ENCODE measurements around the gene ABHD15. TPM values are rescaled to one million over a fixed set of nuclear protein-coding genes. Genes with fewer than 3 reads are reported as not detected.

Gene ABHD15
- total RNA-seq, 2 donors from 2014 or later = 7.4 to 7.7 TPM

DNA sequence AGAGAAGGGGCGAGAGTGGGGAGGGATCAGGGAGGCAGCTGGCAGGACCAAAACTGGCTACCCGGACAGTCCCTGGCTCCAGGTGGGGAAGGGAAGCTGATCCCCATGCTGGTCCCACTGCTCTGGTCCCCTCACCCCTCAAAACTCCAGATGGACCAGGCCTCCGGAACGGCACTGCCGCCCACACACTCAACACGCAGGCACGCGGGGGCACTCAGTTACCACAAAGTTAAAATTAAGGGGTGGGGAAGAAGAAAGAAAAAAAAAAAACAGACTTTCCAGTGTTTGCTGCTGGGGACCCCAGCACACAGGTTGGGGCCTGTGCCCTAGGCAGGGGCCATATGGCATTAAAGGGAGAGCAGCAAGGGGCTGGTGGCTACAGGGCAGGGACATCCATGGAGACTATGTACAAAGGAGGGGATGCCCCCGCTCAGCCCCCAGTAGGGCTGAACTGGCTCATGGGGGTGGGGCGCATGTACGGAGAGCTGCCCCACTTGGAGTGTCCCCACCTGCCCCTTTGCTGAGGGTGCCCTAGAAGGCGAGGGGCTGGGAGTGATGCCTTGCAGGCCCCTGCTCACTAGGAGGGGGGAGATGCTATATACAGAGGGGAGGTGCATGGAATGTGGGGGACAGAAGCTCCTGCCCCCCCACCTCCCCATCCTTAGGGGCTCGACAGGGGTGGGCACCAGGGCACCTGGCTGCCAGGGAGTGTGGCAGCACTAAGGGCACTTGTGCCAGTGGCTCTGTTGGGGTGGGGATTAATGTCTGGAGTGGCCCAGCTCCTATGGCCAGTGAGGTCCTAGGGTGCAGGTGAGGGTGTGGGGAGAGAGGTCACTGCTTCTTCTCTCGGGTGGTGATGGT is 7.3 kb upstream of the ABHD15 start:
- Mint-ChIP-seq H3K9me3 (no peaks in the 10 kb centered on the region), H3K4me3 (no peak overlapping the region), H3K27me3 (ENCODE audit: low read depth) (no peaks in the 10 kb centered on the region), H3K4me1 (ENCODE audit: low read depth) (peaks cover 20% of the 10 kb centered on the region), H3K27ac (no peak overlapping the region), H3K36me3 (ENCODE audit: insufficient read depth in 2 of 2) (peaks cover 0 to 6% of the 10 kb centered on the region in 2 donors)
- no peak for DNase-seq
- no peak for ATAC-seq (replicated peaks in 1 of 2)

DNA sequence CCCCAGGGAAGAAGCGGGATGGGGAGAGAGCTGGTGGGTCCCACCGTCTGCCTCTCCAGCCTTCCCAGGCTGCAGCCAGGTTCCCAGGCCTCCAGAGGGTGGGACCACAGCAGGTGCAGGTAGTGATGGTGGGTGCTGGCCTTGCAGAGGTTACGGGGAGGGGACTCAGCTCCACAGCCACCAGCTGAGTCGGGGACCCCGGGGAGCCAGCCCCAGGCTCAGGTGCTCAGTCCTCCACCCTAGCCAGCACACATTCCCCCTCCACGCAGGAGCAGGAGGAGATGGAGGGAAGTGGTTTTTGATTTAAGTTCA is 6.7 kb upstream of the ABHD15 start:
- H3K9me3 Mint-ChIP-seq = no peaks in the 10 kb centered on the region

DNA sequence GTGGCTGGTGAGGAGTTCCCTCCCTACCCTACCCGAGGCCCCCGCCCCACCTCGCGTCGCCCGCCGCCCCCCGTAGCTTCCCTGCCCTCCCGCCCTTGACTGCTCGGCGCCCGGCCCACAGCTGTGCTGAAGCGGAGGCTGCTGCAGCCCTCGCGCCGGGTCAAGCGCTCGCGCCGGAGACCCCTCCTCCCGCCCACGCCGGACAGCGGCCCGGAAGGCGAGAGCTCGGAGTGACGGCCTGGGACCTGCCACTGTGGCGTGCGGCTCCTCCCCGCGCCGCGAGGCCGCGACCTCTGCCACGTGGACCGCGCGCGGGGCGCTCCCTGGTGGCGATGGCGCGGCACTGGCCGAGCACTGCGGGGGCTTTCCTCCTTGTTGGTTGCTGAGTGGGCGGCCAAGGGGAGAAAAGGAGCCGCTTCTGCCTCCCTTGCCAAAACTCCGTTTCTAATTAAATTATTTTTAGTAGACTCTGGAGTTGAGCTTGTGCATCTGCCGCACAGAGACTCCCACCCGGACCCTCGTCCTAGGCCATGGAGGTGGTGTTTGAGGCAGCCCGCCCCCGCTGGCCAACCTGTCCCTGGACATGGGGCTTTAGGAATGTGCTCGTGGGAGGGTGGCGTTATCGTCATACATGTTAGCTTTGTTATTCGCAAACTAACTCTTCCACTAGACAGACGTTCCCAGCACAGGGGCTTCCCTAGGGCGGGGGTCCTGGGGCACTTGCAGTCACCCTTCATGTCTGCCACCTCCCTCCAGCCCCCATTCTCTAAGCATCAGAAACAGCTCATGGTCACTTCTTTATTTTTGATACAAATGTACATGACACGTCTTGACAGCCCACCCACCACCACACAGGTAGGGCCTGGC is 6.1 kb upstream of the ABHD15 start:
- Mint-ChIP-seq H3K9me3 (no peaks in the 10 kb centered on the region), H3K27ac (peak overlapping the region; percentile 42), H3K36me3 (ENCODE audit: insufficient read depth in 2 of 2) (peaks cover 0 to 5% of the 10 kb centered on the region in 2 donors), H3K4me1 (ENCODE audit: low read depth) (peaks cover 22% of the 10 kb centered on the region), H3K4me3 (no peak overlapping the region), H3K27me3 (ENCODE audit: low read depth) (no peaks in the 10 kb centered on the region)
- DNase-seq = peak; percentile 70 to 81
- peak in 1 of 2 donors; percentile 55 for ATAC-seq (replicated peaks in 1 of 2)

More for the DNA sequence above, 6.7 kb upstream of the ABHD15 start:
- Mint-ChIP-seq H3K36me3 (ENCODE audit: insufficient read depth in 2 of 2) (peaks cover 0 to 5% of the 10 kb centered on the region in 2 donors), H3K27ac (no peak overlapping the region), H3K27me3 (ENCODE audit: low read depth) (no peaks in the 10 kb centered on the region), H3K4me1 (ENCODE audit: low read depth) (peaks cover 22% of the 10 kb centered on the region), H3K4me3 (no peak overlapping the region)
- DNase-seq = no peak
- no peak for ATAC-seq (replicated peaks in 1 of 2)

DNA sequence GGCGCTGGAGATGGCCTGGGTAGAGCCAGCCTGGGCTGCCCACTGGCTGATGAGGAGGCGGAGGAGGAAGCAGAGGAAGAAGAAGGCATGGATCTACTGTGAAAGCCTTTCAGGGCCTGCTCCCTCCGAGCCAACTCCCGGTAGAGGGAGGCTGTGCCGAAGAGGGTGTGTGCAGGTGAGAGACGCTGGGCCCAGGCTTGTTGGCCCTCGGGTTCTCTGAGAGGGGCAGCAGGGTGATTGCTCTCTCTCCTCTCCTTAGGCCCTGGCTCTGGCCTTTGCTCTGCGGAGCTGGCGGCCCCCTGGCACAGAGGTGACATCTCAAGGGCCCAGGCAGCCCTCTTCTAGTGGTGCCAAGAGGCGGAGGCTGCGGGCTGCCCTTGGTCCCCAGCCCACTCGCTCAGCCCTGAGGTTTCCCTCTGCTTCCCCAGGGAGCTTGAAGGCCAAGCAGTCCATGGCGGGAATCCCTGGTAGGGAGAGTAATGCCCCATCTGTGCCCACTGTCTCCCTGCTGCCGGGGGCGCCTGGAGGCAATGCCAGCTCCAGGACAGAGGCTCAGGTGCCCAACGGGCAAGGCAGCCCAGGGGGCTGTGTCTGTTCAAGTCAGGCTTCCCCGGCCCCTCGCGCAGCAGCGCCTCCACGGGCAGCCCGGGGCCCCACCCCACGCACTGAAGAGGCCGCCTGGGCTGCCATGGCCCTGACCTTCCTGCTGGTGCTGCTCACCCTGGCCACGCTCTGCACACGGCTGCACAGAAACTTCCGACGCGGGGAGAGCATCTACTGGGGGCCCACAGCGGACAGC is 5.2 kb upstream of the ABHD15 start:
- Mint-ChIP-seq H3K4me1 (ENCODE audit: low read depth) (peaks cover 22% of the 10 kb centered on the region), H3K9me3 (no peaks in the 10 kb centered on the region), H3K36me3 (ENCODE audit: insufficient read depth in 2 of 2) (peaks cover 0 to 3% of the 10 kb centered on the region in 2 donors), H3K4me3 (no peak overlapping the region), H3K27me3 (ENCODE audit: low read depth) (no peaks in the 10 kb centered on the region), H3K27ac (no peak overlapping the region)
- no peak for DNase-seq
- ATAC-seq (replicated peaks in 1 of 2) = no peak

DNA sequence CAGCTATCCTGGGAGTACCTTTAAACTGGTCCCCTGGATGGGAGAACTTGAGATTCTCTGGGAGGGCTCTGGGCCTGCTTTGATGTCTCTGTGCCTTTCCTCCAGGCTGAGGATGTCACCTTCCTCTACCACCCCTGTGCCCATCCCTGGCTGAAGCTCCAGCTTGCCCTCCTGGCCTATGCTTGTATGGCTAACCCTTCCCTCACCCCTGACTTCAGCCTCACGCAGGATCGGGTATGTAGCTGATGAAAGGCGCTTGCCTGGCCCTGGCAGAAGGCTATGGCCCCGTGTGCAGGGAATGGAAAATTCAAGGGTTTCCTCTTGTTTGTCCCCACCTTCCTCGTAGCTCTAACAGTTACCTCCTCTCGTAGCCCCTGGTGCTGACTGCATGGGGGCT is 4.6 kb upstream of the ABHD15 start:
- Mint-ChIP-seq H3K4me1 (ENCODE audit: low read depth) (peaks cover 22% of the 10 kb centered on the region), H3K27ac (no peak overlapping the region), H3K27me3 (ENCODE audit: low read depth) (no peaks in the 10 kb centered on the region), H3K4me3 (no peak overlapping the region), H3K9me3 (no peaks in the 10 kb centered on the region), H3K36me3 (ENCODE audit: insufficient read depth in 2 of 2) (peaks cover 0 to 3% of the 10 kb centered on the region in 2 donors)
- DNase-seq (no peak), ATAC-seq (replicated peaks in 1 of 2) (no peak)

DNA sequence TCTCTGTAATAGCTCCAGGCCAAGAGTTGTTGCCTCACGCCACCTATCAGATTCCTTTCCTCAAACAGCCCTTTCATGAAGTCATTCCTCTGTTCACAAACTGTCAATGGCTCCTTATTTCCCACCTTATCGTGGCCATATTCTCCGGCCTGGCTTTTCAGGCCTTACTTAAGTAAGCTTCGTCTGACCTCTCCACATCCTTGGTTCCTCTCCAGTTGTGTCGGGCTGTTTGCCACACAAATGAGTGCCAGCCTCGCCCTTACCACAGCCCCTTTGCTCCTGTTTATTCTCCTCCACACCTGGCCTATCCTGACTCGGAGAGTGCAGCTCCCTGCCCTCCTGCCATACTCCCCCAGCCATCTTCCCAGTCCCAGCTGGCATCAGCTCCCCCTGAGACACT is 3.7 kb upstream of the ABHD15 start:
- Mint-ChIP-seq H3K9me3 (no peaks in the 10 kb centered on the region), H3K4me1 (ENCODE audit: low read depth) (peaks cover 28% of the 10 kb centered on the region), H3K36me3 (ENCODE audit: insufficient read depth in 2 of 2) (peaks cover 0 to 5% of the 10 kb centered on the region in 2 donors), H3K4me3 (peak overlapping the region; percentile 1 to 51), H3K27ac (no peak overlapping the region), H3K27me3 (ENCODE audit: low read depth) (no peaks in the 10 kb centered on the region)
- ATAC-seq (replicated peaks in 1 of 2) = no peak
- DNase-seq = no peak

DNA sequence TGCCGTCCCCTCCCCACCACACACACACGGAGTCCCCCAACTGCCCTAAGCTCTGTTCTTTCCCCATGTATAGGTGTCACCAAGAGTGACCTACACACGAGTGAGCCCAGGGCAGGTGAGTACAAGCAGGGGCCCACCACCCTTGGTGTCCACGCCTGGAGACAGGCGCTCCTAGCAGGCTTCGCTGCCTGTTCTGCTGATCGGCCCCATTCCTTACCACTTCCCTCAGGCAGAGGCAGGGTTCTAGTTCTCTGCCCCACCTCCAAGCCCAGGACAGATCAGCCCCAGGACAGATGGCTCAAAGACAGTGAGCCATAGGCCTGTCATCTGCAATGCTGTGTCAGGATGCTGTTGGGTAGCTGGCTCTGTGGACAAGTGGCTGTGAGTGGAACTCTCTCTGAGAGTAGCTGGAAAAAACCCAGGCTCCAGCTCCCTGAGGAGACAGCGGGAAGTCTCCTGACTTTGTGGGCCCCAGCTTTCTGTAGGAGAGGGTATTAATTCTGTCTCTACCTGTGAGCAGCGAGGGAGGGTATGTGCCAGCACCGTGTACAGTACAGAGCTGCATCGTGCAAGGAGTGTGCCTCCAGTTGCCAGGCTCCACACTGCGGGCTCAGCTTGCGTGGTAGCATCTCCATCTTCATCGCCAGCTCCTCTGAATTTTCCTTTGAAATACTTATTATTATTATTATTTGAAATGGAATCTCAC is 2.6 kb upstream of the ABHD15 start:
- DNase-seq (no peak), ATAC-seq (replicated peaks in 1 of 2) (no peak)
- H3K27ac Mint-ChIP-seq = no peak overlapping the region
- peaks cover 0 to 5% of the 10 kb centered on the region in 2 donors for H3K36me3 Mint-ChIP-seq (ENCODE audit: insufficient read depth in 2 of 2)
- no peaks in the 10 kb centered on the region for H3K9me3 Mint-ChIP-seq
- peaks cover 34% of the 10 kb centered on the region for H3K4me1 Mint-ChIP-seq (ENCODE audit: low read depth)
- peak overlapping the region; percentile 83 to 89 for H3K4me3 Mint-ChIP-seq
- H3K27me3 Mint-ChIP-seq (ENCODE audit: low read depth) = no peaks in the 10 kb centered on the region

DNA sequence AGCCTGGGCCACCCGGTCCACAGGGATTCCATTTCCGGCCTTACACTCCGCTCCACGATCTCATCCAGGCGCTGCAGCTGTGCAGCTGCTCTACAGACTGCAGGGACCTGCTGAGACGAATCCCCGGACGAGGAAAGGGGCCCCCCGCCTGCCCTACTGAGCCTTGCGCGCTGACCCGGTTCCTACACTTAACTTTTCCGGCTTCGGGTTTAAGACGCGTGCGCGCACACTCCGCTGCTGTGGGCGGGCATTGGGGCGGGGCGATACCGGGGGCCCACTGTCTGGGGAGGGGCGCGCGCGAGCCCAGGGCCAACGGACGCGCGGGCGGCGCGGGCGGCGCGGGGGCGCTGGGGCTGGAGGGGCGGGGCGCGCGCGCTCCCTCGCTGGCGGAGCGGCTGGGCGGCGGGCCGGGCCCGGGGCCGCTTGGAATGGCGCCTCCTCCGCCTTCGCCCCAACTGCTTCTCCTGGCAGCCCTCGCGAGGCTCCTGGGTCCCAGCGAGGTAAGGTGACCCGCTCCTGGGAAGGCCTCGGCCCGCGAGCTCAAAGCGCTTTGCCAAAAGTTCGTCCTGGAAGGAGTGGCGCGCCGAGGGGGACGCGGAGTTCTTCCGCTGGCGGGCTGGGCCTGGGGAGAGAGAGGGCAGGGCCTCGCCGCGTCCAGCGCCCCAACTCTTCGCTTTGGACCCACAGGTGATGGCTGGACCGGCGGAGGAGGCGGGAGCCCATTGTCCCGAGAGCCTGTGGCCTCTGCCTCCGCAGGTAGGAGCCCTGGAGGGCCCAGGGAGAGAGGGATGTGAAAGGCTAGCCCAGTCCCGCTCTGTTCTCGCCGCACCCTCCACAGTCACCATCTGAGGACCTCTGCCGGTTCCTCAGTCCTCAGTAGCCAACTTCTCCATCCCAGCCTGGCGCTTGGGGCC is 1.8 kb upstream of the ABHD15 start, which contains the start of gene TP53I13:
TSS of gene TP53I13 (plus strand) at position 371 of the 914 bp plus-strand sequence. CDS start at position 429, 58 bp downstream.
- ATAC-seq (replicated peaks in 1 of 2) = peak; percentile 55 to 62
- peaks cover 0 to 4% of the 10 kb centered on the region in 2 donors for H3K36me3 Mint-ChIP-seq (ENCODE audit: insufficient read depth in 2 of 2)
- H3K27ac Mint-ChIP-seq = peak within 1 kb of the TSS; percentile 94
- H3K4me3 Mint-ChIP-seq = peak within 1 kb of the TSS; percentile 93 to 95
- no peaks in the 10 kb centered on the region for H3K9me3 Mint-ChIP-seq
- H3K4me1 Mint-ChIP-seq (ENCODE audit: low read depth) = peaks cover 34% of the 10 kb centered on the region
- peak; percentile 90 to 91 for DNase-seq
- no peaks in the 10 kb centered on the region for H3K27me3 Mint-ChIP-seq (ENCODE audit: low read depth)

DNA sequence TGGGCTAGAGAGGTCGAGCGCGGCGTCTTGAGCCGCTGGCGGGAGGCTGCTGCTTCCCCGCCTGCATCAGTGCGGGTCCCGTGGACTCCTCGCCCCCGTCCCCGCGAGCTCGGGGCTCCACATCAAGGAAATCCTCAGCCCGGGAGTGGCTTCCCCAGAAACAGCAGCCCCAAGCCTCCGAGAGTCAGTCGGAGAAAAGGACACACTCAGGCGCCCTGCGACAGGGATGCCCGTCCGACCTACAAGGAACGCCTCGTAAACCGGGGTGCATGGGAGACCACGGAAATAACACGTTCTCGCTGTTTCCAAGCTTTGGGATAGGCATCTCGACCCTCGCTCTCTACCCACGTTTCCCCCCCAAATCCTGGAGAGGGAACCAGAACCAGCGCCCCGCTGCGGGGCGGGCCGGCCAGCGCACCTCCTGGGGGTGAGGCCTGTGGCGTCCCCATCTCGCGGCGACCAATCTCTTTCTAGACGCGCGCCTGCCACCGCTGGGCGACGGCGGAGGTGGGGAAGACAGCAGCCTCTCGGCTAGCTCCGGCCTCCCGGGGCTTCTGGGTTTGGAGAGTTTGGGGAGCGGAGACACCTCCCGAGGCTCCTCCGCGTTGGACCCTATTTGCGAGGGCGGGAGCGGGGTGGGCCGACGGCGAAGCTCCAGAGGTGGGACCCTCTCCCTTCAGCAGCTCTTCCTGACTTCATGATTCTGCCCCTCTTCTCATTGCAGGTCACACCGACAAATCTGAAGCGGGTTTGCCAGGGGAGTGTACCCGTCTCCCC is 905 bp upstream of the ABHD15 start:
- no peaks in the 10 kb centered on the region for H3K27me3 Mint-ChIP-seq (ENCODE audit: low read depth)
- peak overlapping the region; percentile 93 to 95 for H3K4me3 Mint-ChIP-seq
- ATAC-seq (replicated peaks in 1 of 2) = peak; percentile 68 to 72
- no peaks in the 10 kb centered on the region for H3K9me3 Mint-ChIP-seq
- H3K4me1 Mint-ChIP-seq (ENCODE audit: low read depth) = peaks cover 36% of the 10 kb centered on the region
- H3K36me3 Mint-ChIP-seq (ENCODE audit: insufficient read depth in 2 of 2) = peaks cover 0 to 4% of the 10 kb centered on the region in 2 donors
- DNase-seq = peak; percentile 89 to 92
- H3K27ac Mint-ChIP-seq = peak overlapping the region; percentile 94

DNA sequence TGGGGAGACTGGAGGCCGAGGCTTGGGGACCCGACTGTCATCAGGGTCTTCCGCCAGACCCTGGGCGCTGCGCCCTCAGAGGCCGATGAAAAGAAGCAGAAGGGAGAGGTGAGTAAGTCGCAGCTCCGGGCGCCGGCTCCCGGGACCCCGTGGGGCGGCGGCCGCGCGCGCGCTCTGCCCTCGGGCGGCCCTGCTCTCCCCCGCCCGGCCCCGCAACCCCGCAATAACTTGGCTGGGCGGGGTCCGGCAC is 392 bp upstream of the ABHD15 start:
- ATAC-seq (replicated peaks in 1 of 2) (peak; percentile 28 to 33), DNase-seq (no peak)
- Mint-ChIP-seq H3K27me3 (ENCODE audit: low read depth) (no peaks in the 10 kb centered on the region), H3K4me3 (peak overlapping the region; percentile 93 to 95), H3K27ac (no peak overlapping the region), H3K36me3 (ENCODE audit: insufficient read depth in 2 of 2) (peaks cover 0 to 4% of the 10 kb centered on the region in 2 donors), H3K9me3 (no peaks in the 10 kb centered on the region), H3K4me1 (ENCODE audit: low read depth) (peaks cover 38% of the 10 kb centered on the region)
